HG03066 (cell line): ENCODE data around the gene PIPOX.

Source experiments
- ATAC-seq: cut with Tn5 transposase; IDR thresholded peaks from one replicate; pipeline ENCODE4 v1.9.1; 2021; ENCODE audit warnings: low read depth; ENCODE audit not compliant: unreplicated experiment

PIPOX gene

DNA sequence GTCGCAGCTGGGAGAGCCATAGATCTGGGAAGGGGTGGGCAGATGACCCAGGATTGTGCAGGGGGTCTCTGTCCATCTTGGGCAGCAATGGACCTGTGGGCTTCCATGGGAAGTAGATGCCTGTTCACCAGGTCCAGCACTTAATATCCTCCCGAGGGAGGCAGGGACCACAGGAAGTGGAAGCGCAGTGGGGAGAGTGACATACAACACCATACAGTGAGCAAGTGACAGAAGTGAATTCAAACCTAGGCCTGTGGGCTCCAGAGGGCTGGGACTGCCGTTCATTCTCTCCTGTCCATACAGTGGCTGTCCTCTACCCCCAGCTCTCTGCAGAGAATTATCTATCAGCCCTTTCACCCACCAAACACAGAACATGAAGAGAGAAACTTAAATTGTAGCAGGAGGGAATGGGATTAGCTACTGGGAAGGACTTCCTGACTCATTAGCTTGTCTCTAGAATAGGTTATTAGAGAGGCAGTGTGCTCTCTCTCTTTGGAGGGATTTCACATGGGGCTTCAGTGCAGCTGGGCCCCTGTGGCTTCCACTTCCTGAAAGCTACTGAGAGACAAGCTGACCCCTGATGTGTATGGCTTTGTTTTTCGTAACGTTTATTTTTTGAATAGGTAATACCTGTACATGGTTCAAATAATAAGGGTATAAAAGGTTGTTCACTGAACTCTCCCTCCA is 24.0 kb upstream of the PIPOX start:
- no peak for ATAC-seq

DNA sequence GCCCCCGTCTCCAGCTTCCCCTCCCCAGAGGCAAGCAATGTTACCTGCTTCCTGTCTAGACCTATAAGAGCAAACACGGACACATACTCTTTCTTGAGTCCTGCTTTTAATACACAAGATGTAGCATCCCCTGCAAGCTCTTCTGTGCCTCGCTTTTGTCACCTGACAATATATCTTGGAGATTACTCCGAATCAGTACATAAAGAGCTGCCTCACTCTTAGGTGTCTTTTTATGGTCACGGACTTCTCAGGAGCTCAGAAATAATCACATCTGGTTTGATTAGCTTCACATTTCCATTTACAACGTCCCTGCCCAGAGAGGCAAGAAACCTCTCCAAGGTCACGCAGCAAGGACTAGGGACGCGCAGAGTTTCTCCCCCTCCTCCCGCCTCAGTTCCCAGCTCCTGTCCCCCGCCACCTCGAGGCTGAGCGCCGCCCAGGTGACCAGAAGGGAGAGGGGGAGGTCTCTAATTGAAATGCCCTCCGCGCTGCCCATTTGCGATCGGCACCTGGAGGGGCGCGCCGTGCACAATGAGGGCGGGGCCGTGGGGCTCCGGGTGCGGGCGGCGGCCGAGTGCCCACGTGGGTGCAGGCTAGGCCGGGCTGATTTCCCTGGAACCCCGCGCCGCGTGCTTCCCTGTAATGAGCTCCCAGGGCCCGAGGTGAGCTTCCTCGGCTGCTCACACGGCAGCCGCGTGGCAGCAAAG is 23.3 kb upstream of the PIPOX start:
- no peak for ATAC-seq

DNA sequence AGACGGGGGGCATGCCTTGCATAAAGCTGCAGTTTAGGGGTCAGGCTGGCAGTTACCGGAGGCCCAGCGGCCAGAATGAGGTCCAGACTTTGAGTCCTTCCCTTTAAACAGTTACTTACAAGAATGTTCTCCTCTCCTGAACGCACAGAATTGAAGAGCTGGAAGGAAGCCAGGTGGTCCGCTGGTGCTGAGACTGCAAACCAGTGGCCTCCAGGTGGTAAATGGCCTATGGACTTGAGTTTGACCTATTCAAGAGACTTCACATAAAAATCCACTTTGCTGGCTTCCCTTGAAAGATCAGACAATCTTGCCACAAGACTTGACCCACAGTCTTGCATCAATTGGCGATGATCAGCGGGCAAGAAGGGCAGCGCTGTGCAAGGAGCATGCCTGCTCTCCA is 22.4 kb upstream of the PIPOX start:
- no peak for ATAC-seq

DNA sequence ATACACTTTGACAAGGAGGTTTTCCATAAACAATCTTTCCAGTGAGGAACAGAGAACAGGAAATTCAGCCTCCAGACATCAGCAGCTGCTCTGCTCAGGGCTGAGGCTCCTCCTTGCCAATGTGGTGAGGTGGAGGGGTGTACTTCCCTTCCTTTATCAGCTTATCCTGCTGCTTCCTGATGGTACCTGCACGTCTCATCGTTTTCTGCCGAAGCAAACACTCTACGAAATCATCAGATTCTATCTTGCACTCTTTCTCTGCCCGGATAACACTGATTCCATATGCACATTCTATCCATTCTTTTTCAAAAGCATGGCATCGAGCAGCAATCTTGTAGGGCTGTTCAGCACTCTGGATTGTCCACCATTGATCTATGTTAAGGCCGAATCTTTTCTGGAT is 21.7 kb upstream of the PIPOX start:
- ATAC-seq: no peak

DNA sequence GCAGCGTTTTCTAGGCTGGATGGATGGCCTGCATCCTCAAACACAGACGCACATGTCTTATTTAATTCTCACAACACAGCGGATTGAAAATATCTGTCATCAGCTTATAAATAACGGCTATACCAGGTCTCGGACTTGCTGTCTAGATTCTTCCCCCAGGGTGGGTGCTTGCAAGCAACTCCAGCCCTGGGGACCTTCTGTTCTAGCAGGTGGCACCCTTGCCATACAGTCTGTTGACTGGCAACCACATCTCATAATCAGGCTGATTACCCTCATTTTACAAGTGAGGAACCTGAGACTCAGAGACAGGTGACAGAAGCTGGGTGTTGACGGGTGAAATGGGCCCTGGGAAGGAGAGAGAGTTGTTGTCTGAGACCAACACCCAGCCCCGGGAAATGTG is 20.9 kb upstream of the PIPOX start:
- no peak for ATAC-seq

DNA sequence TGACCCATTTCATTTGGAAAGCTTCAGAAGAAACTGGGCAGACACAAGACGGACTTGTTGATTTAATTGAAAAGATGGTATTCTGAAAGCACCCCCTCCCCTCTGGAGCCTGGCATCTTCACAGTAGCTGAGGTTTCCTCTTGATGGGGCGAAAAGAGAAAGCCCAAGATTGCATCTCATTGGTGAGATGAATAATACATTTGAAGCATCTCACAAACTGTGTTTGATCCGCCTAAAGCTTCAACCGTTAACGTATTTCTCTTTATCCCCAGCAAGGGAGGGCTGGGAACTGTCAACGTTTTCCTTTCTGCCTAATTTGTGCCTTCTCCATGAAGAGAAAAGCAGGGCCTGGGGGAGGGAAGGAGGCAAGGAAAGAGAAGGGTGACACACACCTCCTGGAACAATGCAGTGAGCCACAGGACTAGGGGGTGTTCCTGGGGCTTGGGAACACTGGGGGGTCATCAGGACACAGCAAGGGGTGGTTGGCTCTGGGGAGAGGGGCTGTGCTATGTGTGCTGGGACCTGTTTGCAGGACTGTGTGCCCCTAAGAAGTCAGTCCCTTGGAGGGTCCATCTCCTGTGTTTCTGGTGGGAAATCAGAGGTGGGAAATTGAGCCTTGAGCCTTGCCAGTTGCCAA is 18.5 kb upstream of the PIPOX start:
- ATAC-seq: no peak

DNA sequence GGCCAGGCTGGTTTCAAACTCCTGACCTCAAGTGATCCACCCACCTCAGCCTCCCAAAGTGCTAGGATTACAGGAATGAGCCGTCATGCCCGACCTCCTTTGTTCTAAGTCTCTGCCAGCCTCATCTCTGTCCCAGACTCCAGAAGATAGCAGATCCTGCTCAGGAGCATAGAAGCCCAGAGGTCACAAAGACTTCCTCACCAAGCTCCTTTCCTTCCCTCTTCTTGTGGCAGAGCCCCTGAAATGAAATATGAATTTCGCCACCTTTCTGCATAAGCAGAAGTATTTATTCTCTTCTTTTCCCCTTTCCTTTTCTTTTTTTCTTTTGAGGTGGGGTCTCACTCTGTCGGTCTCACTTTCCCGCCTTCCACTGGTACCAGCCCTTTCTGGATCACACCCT is 11.5 kb upstream of the PIPOX start:
- no peak for ATAC-seq

DNA sequence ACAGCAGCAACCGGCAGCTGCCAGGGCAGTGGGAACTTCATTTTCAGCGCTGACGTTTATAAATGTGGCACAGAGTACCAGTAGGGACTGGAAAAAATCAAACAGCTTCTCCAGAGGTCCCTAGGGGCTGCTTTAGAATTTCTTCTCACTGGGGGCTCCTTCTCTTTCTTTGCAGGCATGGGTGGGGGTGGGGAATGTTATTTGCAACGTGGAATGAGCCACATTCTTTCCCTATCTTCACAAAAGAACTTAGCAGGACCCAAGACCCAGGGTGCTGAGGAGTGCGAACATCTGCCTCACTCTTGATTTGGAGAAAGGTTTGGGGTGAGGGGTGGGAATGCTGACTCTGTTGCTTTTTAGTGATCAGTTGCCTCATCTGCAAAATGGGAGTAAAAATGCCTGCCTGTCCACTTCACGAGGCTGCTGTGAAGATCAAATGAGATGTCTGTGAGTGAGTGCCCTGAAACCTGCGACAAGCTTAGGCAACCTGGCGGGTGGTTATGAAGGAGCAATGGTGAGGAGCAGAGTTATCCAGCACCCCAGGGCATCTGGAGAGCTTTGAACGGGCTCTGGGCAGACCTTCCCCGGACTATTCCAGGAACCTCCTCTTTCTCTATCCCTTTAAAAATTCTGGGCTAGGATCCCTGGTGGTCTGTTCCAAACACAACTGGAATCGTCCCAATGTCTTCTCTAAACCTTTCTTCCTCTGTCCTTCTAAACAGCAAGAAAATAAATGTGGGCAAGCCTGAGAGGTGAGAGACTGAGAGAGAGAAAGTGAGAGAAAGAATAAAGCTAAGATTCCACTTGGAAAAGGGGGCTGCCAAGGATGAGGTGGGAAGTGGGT is 10.7 kb upstream of the PIPOX start:
- ATAC-seq: no peak

DNA sequence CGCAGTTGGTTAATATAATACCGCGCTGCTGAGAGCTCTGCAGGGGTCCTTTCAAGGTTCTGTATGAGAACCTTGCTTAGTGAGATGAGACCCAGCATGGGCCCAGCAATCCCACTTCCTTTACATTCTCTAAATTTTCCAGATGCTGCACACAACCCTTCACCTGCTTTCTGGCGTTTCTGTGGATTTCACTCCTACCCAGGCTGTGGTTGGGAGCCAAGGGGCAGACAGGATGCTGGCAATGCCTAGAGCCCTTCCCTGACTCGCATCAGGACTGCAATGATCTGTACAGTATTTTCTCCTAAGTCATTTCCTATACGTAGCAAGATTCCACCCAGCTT is 10.1 kb upstream of the PIPOX start:
- no peak for ATAC-seq

DNA sequence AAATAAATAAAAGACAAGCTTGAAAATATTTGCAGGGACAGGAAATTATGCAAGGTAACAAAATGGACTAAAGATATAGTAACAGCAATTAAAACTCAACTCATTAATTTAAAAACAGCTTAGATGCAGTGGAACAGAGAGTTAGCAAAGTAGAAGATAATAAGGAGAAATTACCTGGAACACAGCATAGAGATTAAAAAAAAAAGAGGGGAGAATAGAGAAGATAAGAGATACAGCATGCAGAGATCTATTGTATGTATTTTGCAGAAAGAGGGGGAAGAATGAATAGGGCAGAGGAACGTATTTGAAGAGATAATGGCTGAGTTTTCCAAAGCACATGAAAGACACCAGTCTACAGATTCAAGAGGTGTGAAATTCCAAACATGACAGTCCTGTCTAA is 8.4 kb upstream of the PIPOX start:
- ATAC-seq: no peak

DNA sequence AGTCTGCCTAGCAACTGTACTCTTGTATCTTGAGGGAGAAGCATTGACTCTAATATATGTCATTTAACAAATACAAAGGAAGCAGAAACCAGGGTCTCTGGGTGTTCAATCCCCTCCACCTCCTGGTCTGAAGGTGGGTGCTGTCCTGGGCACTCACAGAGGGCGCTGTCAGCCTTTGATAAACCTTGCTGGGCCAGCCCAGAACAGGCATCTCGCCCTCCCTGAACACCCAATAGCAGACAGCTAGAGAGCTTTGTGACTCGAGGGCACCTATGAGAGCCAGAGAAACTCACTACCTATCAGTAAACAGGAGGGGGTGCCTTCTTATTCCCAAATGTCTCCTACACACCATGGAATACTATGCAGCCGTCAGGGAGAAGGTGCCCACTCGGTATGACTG is 6.4 kb upstream of the PIPOX start:
- no peak for ATAC-seq

DNA sequence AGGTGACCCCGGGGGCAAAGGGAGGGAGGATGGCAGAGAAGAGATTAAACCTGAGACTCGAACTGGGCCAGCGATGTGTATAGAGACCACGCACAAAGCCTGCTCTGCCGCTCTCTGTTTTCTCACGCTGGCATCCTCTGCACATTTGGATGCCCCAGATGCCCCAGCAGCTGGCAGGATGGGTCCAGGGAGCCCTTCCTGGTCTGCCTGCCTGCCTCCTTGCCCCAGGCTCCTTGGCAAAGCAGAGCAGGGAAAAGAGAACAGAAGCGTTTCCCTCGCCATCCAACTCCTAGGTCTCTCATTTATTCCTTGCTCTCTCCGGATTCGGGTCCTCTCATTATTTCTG is 5.2 kb upstream of the PIPOX start:
- ATAC-seq: no peak

DNA sequence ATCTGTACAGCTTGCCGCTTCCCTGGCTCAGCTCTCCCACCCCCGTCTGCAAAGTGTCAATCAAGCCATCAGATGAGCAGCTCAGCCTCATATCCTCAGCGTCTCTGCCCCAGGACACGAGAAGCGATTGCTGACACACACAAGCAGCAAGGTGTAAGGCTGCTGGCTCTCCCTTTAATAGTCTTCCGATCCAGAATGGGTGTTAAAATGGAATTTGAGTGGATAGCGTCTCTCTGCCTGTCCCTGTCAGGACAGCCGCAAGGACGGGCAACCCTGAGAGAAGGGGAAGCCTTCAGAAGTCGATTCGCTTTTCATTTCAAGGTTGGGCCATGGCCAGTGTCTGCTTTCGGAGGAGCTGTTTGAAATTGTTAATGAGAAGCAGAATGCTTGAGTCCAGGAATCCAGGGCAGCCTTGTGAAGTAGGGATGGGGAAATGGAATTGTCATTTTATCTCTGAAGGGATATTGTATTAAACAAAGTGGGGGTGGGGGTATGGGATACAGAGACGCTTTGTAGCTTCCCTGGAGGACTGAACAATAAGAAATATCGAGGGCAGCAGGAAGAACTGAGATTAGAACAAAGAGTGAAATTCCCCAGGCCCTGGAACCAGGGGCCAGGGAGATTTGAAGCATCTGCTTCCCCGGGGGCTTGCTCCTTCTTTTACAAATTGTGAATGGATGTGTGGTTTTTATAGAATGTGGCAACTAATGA is 4.7 kb upstream of the PIPOX start:
- no peak for ATAC-seq

DNA sequence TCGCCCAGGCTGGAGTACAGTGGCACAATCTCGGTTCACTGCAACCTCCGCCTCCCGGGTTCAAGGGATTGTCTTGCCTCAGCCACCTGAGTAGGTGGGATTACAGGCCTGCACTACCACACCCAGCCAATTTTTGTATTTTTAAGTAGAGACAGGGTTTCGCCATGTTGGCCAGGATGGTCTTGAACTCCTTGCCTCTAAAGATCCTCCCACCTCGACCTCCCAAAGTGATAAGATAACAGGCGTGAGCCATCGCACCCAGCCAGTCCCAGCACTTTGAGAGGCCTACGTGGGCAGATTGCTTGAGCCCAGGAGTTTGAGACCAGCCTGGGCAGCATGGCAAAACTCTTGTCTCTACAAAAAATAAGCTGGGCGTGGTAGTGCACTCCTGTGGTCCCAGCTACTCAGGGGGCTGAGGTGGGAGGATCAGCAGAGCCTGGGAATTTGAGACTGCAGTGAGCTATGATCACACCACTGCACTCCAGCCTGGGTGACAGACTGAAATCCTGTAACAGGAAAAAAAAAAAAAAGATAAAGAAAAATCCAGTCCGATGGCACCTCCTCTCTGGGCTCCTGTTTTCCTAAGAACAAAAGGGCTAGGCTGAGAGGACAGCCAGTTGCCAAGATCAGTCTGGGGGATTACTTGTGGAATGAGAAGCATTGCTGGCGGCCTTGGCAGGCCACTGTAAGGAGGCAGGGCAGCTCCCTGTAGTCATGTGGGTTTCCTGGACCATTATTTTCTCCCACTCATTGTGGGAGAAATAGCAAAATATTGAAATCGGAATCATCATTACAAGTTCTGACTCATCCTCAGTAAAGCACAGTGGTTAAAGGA is 3.0 kb upstream of the PIPOX start:
- no peak for ATAC-seq

DNA sequence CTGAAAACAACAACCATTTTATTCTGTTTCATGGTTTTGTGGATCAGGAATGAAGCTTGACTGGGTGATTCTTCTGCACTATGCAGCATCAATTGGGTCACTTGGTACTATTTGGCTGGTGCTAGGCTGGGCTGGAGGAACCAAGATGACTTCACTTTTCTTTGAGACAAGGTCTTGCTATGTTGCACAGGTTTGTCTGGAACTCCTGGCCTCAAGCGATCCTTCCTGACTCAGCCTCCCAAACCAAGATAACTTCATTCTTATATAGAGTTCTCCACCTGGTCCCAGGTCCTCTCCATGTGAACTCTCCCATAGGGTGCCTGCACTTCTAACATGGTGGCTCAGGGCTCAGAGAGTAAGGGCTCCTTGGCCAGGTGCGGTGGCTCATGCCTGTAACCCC is 1.9 kb upstream of the PIPOX start:
- no peak for ATAC-seq

DNA sequence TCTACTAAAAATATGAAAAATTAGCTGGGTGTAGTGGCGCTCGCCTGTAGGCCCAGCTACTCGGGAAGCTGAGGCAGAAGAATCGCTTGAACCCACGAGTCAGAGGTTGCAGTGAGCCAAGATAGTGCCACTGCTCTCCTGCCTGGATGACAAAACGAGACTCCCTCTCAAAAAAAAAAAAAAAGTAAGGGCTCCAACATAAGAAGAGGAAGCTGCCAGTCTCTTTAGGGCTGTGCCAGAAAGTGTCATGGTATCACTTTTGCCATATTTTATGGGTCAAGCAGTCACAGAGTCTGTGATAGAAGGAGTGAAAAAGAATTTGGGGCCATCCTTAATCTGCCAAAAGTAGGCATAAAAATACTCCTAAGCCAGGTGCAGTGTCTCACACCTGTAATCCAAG is 1.4 kb upstream of the PIPOX start:
- ATAC-seq: no peak

DNA sequence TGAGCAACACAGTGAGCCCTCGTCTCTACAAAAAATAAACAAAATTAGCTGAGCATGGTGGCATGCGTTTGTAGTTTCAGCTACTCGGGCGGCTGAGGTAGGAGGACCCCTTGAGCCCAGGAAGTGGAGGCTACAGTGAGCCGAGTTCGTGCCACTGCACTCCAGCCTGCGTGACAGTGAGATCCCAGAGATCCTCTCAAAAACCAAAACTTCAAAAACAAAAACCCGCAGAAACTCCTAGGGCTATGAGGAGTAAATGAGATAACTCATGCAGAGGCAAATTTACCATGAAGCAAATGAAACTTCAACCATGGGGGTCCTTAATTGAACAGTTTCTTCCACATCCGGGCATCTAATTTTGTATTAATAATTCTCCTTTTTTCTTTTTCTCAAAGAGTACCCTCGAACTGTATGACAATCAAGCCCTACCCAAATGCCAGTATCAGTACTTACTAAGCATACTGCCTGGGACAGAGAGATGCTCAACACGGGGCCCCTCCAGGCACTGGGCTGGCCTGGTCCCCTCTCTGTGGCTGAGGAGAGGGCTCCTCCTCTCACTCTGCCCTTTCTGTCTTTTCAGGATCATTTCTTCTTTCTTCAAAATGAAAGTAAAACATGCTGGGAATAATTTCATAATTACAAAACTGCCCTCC is 789 bp upstream of the PIPOX start:
- no peak for ATAC-seq

DNA sequence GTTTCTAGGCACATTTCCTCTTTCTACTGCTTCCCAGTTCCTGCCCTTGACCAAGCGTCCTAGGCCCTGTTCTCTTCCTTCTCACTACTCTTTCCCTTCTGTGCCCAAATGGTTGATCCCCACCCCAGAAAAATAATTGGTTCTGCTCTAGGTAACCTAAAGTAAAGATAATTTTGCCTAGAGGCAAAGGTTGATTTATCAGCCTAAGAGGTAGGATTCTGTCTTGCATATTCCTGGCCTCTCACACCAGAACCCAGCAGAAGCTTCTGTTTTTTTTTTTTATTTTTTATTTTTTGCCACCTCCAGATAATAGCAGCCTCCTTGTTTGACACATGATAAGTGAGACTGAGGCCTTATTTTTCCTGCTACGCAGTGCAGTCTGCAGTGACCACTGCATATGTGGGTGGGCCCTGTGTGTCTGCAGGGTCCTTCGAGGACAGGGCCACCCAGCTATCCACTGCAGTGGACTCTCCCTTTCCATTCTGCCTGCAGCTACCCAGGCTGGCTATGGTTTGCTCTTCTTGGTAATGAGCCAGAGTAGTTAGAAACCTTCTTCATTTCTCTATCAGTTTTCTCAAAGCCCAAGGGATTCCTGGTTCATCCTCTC is 701 bp downstream of the PIPOX start:
- no peak for ATAC-seq

DNA sequence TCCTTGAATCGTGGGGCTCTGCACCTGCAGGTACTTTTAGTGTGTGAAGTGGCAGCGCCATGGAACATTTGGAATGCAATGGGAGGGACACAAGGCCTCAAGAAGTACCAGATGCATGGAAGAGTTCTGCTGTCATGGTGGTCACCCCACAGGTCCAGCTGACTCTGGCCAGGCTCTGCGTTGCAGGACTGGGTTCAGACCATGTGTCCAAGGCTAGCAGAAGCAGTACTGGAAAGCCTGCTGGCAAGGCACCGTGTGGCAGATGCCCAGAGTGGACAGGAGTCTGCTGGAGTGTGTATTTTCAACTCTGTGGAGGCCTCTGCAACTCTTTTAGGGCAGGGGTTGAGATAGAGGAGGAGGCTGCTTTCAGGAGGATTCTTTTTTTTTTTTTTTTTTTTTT is 2.1 kb downstream of the PIPOX start:
- ATAC-seq: no peak
